Dendritic cell treated with granulocyte-macrophage colony-stimulating factor and Interleukin-4, amounts not matched to agents 40 ng/mL and 50 ng/mL, for 4 days (primary cell): Measurements from ENCODE around the gene SIRPA.

Experiments used
- H3K27ac Mint-ChIP-seq: one replicate; pipeline ENCODE4 v1.8.0; 2022; ENCODE audit warnings: mild to moderate bottlenecking, mixed read lengths
- H3K27me3 Mint-ChIP-seq: one replicate; pipeline ENCODE4 v1.8.0; 2022; ENCODE audit warnings: mild to moderate bottlenecking, mixed read lengths
- H3K36me3 Mint-ChIP-seq: one replicate; pipeline ENCODE4 v1.8.0; 2022; ENCODE audit warnings: low read depth, mixed read lengths
- H3K4me1 Mint-ChIP-seq: one replicate; pipeline ENCODE4 v1.8.0; 2022; ENCODE audit warnings: low read depth, mixed read lengths
- H3K4me3 Mint-ChIP-seq: one replicate; pipeline ENCODE4 v1.8.0; 2022; ENCODE audit warnings: mild to moderate bottlenecking, moderate library complexity, mixed read lengths
- H3K9me3 Mint-ChIP-seq: one replicate; pipeline ENCODE4 v1.8.0; 2022; ENCODE audit warnings: mixed read lengths
- intact Hi-C: fragments of 100-400 bp; cut with micrococcal nuclease; formaldehyde crosslinking; loops from one replicate; pipeline ENCODE4 v1.15.0; 2022

SIRPA gene

DNA sequence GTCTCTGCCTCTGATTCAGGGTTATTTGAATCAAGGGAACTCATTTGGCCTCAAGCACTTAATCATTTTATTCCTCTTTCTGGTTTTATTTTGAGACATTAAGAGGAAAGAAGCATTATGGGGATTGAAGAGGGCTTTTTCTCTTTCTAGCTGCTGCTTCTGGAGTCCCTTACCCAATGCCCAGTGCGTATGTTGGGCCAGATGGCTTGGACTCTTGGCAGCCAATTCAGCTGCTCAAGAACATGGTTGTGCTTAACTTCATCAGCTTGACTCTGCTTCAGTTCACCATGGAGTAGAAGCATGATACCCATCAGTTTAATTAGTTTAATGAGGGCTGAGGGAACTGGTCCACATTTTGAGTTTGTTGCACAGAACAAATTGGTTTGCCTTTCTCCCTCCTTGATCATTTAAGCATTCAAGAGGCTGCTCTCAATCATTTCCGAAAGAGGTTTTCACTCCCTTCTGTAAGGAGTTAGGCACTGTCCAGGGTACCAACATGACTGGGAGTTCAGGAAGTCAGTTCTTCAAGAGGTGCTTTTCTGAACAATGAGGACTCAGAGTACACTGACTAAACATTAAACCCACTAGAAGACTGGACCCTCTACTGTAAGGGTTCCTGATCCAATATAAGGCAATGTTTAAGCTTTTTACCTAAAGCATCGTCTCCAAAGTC lies 84.0 kb downstream of the SIRPA start:
- H3K27ac Mint-ChIP-seq: no peak overlapping the region
- no peaks in the 10 kb centered on the region for H3K9me3 Mint-ChIP-seq
- no peak overlapping the region for H3K4me3 Mint-ChIP-seq
- peaks cover 52% of the 10 kb centered on the region for H3K27me3 Mint-ChIP-seq
- no peaks in the 10 kb centered on the region for H3K36me3 Mint-ChIP-seq
- peaks cover 10% of the 10 kb centered on the region for H3K4me1 Mint-ChIP-seq
- intact Hi-C loops: no loop called here

DNA sequence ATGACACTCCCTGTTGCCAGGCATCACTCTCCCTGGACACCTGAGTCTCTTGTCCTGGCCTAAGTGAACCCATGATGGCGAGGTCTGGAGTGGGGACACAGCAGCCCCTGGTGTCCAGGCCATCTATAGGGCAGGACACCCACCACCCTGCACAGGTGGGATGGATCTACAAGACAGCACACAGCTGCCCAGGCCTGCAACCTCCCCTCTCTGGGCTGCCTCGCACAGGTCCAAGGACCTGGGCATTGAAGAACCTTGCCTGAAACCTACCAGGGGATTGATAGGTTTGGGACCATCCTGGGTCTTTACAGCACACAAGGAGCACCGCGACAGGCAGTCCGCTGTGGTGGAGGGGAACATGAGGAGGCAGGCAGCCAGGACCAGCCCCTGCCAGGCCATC lies 87.5 kb downstream of the SIRPA start:
- Mint-ChIP-seq H3K9me3 (no peaks in the 10 kb centered on the region), H3K27me3 (peaks cover 58% of the 10 kb centered on the region), H3K27ac (no peak overlapping the region), H3K4me1 (peaks cover 12% of the 10 kb centered on the region), H3K36me3 (no peaks in the 10 kb centered on the region), H3K4me3 (no peak overlapping the region)
- intact Hi-C loops: no loop called here

DNA sequence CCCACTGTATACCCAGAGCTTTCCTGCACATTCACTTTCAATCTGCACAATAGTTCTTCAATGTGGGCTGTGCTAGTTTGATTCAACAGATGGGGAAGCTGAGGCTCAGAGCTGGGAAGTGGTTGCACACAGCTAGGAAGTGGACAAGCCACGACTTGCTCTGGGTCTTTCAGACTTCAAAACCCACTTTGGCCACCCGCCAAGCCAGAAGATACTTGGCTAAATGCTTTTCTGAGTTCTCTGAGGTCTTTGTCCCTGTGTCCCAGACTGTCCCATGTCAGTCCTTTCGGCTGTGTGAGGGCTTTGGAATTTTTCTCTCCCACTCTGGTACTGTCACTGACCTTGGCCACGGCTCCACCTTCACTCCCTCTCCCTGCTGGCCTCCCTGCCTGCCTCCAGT lies 88.1 kb downstream of the SIRPA start:
- no peak overlapping the region for H3K4me3 Mint-ChIP-seq
- H3K36me3 Mint-ChIP-seq: no peaks in the 10 kb centered on the region
- peaks cover 54% of the 10 kb centered on the region for H3K27me3 Mint-ChIP-seq
- no peaks in the 10 kb centered on the region for H3K9me3 Mint-ChIP-seq
- peaks cover 12% of the 10 kb centered on the region for H3K4me1 Mint-ChIP-seq
- intact Hi-C loops: no loop called here
- no peak overlapping the region for H3K27ac Mint-ChIP-seq

DNA sequence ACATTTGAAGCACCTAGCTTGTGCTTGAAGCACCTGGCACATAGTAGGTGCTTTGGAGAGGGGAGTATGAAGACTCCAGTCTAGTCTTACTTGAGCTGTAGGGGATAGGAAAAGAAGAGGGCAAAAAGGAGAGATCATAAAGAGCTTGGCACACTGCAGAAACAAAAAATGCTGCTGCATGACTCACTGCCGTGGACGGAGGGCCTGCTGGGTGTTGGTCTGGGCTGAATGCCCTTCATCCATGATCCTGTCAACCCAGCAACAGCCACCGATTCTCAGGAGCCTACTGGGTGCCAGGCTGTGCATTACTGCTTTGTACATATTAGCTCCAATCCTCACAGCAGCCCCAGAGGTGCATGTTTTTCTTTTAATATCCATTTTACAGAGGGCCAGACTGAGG lies 92.6 kb downstream of the SIRPA start:
- H3K27me3 Mint-ChIP-seq: peaks cover 55% of the 10 kb centered on the region
- intact Hi-C loops: no loop called here
- H3K4me3 Mint-ChIP-seq: no peak overlapping the region
- H3K36me3 Mint-ChIP-seq: no peaks in the 10 kb centered on the region
- no peak overlapping the region for H3K27ac Mint-ChIP-seq
- peaks cover 12% of the 10 kb centered on the region for H3K4me1 Mint-ChIP-seq
- H3K9me3 Mint-ChIP-seq: no peaks in the 10 kb centered on the region
